GM12873 (cell line): ENCODE results near the gene CARD9.

Experiments
- CTCF ChIP-seq: IDR thresholded peaks from 2 replicates; pipeline ENCODE4 v1.5.1; 2012; ENCODE audit warnings: low read depth, mild to moderate bottlenecking, moderate library complexity, low read length, control low read depth; ENCODE audit not compliant: insufficient read depth; ENCODE audit errors: missing control alignments

Gene CARD9

DNA sequence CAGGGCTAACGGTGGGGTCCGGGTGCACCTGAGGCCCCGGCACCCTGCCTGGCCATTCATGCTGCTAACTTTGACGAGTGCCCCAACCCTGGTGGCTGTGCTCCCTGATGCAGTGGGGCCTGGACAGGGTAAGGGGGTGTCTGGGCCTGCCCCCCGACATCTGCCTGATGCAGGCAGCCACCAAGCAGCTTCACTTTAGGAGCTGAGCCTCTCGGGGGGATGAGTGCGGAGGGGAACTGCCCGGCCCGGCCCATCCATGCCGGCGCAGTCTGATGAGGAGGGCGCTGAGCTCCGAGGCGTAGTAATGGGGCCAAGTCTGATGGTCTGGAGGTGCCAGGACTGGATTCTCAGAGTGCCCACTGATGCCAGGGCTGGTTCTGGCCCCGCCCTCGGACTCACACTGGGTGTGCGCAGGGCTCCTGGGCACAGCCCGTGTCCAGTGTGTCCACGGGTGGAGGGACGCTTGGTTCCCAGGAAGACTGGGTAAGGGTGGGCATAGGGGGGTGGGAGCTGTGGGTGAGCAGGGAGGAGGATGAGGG lies 26.5 kb downstream of the CARD9 start:
- no peak for TF ChIP-seq CTCF

GRCh38 chr9:136346157-136346481 lies 27.4 kb downstream of the CARD9 start:
- no peak for TF ChIP-seq CTCF

DNA sequence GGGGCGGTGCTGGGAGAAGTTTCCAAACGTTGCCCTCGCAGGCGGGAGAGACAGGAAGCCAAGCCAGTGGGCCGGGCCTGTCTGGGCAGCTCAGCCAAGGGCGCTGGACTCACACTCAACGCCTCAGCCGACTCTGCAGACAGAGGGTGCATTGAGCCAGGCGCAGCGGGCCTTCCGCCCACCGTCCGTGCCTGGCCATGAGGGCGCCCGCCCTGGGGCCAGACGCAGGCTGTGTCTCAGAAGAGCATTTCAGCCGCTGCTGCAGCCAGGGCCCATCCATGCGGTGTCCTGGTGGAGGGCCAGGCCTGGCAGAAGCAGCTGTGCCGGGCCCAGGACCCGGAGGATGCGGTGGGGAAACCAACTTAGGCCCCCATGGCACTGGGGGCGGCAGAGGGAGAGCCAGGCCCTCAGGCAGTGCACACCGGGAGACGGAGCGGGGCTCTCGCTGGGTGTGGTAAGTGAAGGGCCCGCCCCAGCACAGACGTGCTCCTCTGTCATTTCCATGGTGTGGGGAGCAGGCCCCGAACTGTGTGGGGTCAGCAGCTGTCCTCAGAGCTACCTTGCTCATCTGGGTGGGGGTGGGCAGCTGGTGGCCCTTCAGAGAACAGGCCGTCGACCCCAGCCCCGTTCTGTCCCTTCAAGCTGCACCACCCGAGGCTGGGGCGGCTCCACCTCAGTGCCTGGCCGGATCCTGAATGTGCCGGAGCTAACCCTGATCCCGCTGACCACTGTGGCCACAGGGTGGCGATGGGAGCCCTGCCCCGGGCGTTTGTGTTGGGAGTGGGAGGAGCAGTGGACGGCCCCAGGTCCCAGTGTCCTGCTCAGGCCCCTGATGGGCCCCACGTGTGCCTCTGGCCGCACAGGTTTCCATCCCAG lies 27.9 kb downstream of the CARD9 start:
- no peak for TF ChIP-seq CTCF

DNA sequence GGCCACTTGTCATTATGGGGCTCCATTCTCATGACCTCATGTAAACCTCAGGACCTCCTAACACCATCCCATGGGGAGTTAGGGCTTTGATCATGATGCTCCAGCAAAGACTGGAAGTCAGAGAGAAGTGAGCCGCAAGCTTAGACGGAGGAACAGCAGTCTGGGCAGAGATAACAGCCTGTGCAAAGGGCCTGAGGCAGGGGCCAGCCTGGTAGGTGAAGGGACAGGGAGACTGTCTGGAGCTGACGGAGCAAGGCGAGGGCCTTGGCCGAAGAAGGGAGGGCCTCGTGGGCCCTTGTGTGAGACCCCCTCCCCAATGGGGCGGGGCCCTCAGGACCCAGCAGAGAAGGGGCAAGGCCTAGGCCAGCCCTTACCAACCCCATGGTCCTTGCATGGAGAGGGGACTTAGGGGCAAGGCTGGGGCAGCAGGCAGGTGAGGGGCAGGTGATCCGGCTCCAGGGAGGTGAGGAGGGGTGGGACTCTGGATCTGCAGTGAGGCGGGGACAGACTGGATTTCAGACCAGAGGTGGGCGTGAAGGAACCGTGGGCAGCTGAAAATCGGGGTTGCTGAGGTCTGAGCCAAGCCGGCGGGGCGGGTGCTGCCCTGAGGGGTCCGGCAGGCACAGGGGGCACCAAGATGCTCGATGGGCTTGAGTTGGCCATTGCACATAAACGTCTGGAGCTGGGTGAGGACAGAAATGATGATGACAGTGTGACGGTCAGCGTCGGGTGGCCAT lies 28.8 kb downstream of the CARD9 start:
- no peak for TF ChIP-seq CTCF

GRCh38 chr9:136343884-136344269 lies 29.6 kb downstream of the CARD9 start:
- no peak for TF ChIP-seq CTCF

GRCh38 chr9:136343121-136343883 lies 30.2 kb downstream of the CARD9 start:
- no peak for TF ChIP-seq CTCF
